ENCODE data around the gene MED12L.

DNA sequence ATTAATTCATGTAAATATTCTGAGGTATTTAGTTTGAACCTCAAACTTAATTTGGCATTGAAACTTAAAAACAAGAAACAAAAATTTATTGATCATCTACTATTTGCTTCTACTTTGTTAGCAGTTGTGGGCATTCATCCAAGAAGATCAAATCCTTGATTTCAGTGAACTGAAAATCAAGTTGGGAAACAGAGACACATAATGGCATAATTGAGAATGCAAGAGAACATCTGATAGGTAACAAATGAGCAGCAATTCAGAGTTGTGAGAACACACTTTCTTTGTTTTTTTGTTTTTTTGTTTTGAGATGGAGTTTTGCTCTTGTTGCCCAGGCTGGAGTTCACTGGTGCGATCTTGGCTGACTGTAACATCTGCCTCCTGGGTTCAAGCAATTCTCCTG lies 33.9 kb upstream of the MED12L start:
- TF ChIP-seq, protein P1, sequence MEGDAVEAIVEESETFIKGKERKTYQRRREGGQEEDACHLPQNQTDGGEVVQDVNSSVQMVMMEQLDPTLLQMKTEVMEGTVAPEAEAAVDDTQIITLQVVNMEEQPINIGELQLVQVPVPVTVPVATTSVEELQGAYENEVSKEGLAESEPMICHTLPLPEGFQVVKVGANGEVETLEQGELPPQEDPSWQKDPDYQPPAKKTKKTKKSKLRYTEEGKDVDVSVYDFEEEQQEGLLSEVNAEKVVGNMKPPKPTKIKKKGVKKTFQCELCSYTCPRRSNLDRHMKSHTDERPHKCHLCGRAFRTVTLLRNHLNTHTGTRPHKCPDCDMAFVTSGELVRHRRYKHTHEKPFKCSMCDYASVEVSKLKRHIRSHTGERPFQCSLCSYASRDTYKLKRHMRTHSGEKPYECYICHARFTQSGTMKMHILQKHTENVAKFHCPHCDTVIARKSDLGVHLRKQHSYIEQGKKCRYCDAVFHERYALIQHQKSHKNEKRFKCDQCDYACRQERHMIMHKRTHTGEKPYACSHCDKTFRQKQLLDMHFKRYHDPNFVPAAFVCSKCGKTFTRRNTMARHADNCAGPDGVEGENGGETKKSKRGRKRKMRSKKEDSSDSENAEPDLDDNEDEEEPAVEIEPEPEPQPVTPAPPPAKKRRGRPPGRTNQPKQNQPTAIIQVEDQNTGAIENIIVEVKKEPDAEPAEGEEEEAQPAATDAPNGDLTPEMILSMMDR (conservative IDR thresholded peaks at IDR 0.05 in 1 of 2, IDR thresholded peaks at IDR 0.05 in 1 of 2; ENCODE audit: low read depth in 1 of 2, low read length in 2 of 2): no peak
- no peak for TF ChIP-seq EZH2 (IDR thresholded peaks at IDR 0.05; ENCODE audit: low read length, missing control alignments)

Measured in fibroblast of lung (primary cell).